Measurements from ENCODE around the gene NUP153. TPM values are rescaled to one million over a fixed set of nuclear protein-coding genes. Genes with fewer than 3 reads are reported as not detected.

The NUP153 gene
- total RNA-seq, 1 donor from 2014 or later = 30.5 TPM

DNA sequence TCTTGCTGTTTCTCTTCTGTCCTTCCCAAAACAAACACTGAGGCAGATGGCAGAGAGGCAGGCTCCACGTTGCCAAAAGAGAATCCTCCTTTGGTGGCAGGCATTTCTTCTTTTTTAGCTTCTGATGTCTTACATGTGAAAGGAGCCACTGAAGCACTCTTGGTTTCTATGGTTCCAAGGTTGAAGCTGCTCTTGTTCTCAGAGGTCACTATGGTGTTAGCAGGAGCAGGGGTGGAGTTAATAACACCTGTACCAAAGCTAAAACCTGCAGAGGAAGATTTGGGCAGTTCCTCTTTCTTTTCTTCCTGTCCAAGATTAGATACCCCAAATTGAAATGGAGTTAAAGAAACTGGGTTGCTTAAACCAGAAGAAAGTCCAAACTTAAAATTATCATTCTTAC lies 77.9 kb downstream of the NUP153 start:
- no peaks in the 10 kb centered on the region for H3K27me3 ChIP-seq (ENCODE audit: low read depth)
- H3K27ac ChIP-seq = no peak overlapping the region
- no peaks in the 10 kb centered on the region for H3K9me3 ChIP-seq
- intact Hi-C loops (cut with DNase I) = no loop called here
- TF ChIP-seq, protein P1, sequence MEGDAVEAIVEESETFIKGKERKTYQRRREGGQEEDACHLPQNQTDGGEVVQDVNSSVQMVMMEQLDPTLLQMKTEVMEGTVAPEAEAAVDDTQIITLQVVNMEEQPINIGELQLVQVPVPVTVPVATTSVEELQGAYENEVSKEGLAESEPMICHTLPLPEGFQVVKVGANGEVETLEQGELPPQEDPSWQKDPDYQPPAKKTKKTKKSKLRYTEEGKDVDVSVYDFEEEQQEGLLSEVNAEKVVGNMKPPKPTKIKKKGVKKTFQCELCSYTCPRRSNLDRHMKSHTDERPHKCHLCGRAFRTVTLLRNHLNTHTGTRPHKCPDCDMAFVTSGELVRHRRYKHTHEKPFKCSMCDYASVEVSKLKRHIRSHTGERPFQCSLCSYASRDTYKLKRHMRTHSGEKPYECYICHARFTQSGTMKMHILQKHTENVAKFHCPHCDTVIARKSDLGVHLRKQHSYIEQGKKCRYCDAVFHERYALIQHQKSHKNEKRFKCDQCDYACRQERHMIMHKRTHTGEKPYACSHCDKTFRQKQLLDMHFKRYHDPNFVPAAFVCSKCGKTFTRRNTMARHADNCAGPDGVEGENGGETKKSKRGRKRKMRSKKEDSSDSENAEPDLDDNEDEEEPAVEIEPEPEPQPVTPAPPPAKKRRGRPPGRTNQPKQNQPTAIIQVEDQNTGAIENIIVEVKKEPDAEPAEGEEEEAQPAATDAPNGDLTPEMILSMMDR (IDR thresholded peaks at IDR 0.05) = no peak
- DNase-seq (no peak), ATAC-seq (no peak)
- peaks cover 72% of the 10 kb centered on the region for H3K36me3 ChIP-seq
- peaks cover 17% of the 10 kb centered on the region for H3K4me1 ChIP-seq
- no peak overlapping the region for H3K4me3 ChIP-seq

DNA sequence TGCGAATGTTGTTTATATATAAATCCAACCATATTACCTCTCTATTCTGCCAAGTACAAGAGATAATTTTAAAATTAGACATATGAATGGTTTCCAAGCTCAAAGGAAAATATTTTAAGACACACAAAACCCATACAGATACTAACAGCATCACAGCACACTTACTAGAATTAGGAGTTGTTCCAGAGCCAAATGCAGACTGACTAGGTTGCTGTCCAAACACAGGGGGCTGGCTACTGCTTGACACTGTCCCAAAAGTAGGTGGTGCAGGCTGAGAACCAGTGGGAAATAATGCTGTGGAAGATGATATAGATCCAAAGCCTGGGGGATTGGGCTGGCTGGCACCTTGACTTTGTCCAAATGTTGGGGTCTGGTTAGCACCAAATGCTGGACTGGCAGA lies 82.3 kb downstream of the NUP153 start:
- peaks cover 72% of the 10 kb centered on the region for H3K36me3 ChIP-seq
- peaks cover 2% of the 10 kb centered on the region for H3K4me1 ChIP-seq
- H3K27me3 ChIP-seq (ENCODE audit: low read depth) = no peaks in the 10 kb centered on the region
- DNase-seq (no peak), ATAC-seq (no peak)
- no peak overlapping the region for H3K27ac ChIP-seq
- H3K9me3 ChIP-seq = no peaks in the 10 kb centered on the region
- H3K4me3 ChIP-seq = no peak overlapping the region
- TF ChIP-seq, protein P1 (IDR thresholded peaks at IDR 0.05) = no peak
- intact Hi-C loops (cut with DNase I) = no loop called here

DNA sequence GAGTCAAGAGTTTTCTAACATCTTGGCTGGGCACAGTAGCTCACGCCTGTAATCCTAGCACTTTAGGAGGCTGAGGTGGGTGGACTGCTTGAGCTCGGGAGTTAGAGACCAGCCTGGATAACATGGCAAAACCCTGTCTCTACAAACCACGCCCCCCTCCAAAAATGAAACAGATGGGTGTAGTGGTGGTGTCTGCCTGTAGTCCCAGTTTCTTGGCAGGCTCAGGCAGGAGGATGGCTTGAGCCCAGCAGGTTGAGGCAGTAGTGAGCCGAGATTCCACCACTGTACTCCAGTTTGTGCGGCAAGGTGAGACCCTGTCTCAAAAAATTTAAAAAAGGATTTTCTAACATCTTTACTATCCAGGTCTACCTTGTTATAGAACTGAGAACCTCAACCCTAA lies 84.6 kb downstream of the NUP153 start:
- H3K27me3 ChIP-seq (ENCODE audit: low read depth) = no peaks in the 10 kb centered on the region
- intact Hi-C loops (cut with DNase I) = no loop called here
- H3K27ac ChIP-seq = no peak overlapping the region
- TF ChIP-seq, protein P1 (IDR thresholded peaks at IDR 0.05) = no peak
- no peak overlapping the region for H3K4me3 ChIP-seq
- H3K36me3 ChIP-seq = peaks cover 62% of the 10 kb centered on the region
- no peak for ATAC-seq
- DNase-seq = no peak
- no peaks in the 10 kb centered on the region for H3K9me3 ChIP-seq
- H3K4me1 ChIP-seq = no peaks in the 10 kb centered on the region

- DNase-seq (no peak), ATAC-seq (no peak)
- intact Hi-C loops (cut with DNase I) = no loop called here
- H3K36me3 ChIP-seq = peaks cover 62% of the 10 kb centered on the region
- no peaks in the 10 kb centered on the region for H3K27me3 ChIP-seq (ENCODE audit: low read depth)
- H3K4me3 ChIP-seq = no peak overlapping the region
- TF ChIP-seq, protein P1 (IDR thresholded peaks at IDR 0.05) = no peak
- H3K4me1 ChIP-seq = no peaks in the 10 kb centered on the region
- no peak overlapping the region for H3K27ac ChIP-seq
- H3K9me3 ChIP-seq = no peaks in the 10 kb centered on the region
Measured at GRCh38 chr6:17621003-17621402, 85.7 kb downstream of the NUP153 start.

DNA sequence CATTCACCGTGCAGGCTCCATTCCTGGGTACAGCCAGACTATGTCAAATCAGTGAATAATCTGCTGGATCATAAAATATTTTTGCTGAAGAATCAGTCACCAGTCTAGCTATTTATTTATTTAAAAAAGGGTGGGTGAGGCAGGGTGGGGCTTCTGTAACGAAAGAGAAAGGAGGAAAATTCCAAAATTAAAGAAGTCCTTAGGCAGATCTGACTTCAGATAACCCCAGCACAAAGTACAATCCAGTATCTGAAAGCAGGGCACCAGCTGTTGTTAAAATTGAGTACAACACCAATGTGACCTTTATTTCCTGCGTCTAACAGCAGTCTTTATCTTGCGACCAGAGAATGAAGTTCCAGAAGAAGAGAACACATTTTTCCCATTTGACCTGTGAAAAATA lies 90.9 kb downstream of the NUP153 start:
- no peaks in the 10 kb centered on the region for H3K4me1 ChIP-seq
- H3K36me3 ChIP-seq = peaks cover 43% of the 10 kb centered on the region
- intact Hi-C loops (cut with DNase I) = no loop called here
- no peaks in the 10 kb centered on the region for H3K9me3 ChIP-seq
- ATAC-seq = no peak
- no peak overlapping the region for H3K27ac ChIP-seq
- no peaks in the 10 kb centered on the region for H3K27me3 ChIP-seq (ENCODE audit: low read depth)
- TF ChIP-seq, protein P1 (IDR thresholded peaks at IDR 0.05) = no peak
- no peak overlapping the region for H3K4me3 ChIP-seq
- no peak for DNase-seq

- ATAC-seq = no peak
- H3K36me3 ChIP-seq = peaks cover 61% of the 10 kb centered on the region
- no peak overlapping the region for H3K27ac ChIP-seq
- H3K4me3 ChIP-seq = no peak overlapping the region
- intact Hi-C loops (cut with DNase I) = no loop called here
- no peak for DNase-seq
- no peaks in the 10 kb centered on the region for H3K4me1 ChIP-seq
- H3K9me3 ChIP-seq = no peaks in the 10 kb centered on the region
- H3K27me3 ChIP-seq (ENCODE audit: low read depth) = no peaks in the 10 kb centered on the region
- TF ChIP-seq, protein P1 (IDR thresholded peaks at IDR 0.05) = no peak
Measured at GRCh38 chr6:17612048-17612447, 94.7 kb downstream of the NUP153 start.

All from lower lobe of right lung (tissue), 2 donors.